SK-MEL-5 (cell line): ENCODE data around the gene C2orf42. TPM values are rescaled to one million over a fixed set of nuclear protein-coding genes. Genes with fewer than 3 reads are reported as not detected.

Source experiments
- total RNA-seq: library from RNA; depleted of rRNA; stranded (reverse); fragments of >200 nt; shearing (Covaris generic); gene quantifications from 2 replicates; pipeline ENCODE4 v1.2.3, GENCODE V29; 2014; rRNA removed

The C2orf42 gene
- total RNA-seq, 1 experiment from 2014 or later = 24.3 TPM

Other genes starting within 250 kb of the C2orf42 start
- 0.05 TPM in 1 of 2 replicates, not detected in the other for gene ASPRV1, start 229.4 kb downstream of the C2orf42 start, total RNA-seq
- gene PCBP1, start 103.5 kb downstream of the C2orf42 start, total RNA-seq = 37.9 and 43.9 TPM in 2 replicates
- 66.5 and 78.0 TPM in 2 replicates for gene TIA1, start 57.6 kb upstream of the C2orf42 start, total RNA-seq
- 52.5 and 57.3 TPM in 2 replicates for gene PCYOX1, start 67.1 kb upstream of the C2orf42 start, total RNA-seq
- 321 and 347 TPM in 2 replicates for gene SNRPG, start 102.7 kb upstream of the C2orf42 start, total RNA-seq
- gene FAM136A, start 111.0 kb upstream of the C2orf42 start, total RNA-seq = 60.0 and 64.0 TPM in 2 replicates